ENCODE measurements around the gene IFITM2.

DNA sequence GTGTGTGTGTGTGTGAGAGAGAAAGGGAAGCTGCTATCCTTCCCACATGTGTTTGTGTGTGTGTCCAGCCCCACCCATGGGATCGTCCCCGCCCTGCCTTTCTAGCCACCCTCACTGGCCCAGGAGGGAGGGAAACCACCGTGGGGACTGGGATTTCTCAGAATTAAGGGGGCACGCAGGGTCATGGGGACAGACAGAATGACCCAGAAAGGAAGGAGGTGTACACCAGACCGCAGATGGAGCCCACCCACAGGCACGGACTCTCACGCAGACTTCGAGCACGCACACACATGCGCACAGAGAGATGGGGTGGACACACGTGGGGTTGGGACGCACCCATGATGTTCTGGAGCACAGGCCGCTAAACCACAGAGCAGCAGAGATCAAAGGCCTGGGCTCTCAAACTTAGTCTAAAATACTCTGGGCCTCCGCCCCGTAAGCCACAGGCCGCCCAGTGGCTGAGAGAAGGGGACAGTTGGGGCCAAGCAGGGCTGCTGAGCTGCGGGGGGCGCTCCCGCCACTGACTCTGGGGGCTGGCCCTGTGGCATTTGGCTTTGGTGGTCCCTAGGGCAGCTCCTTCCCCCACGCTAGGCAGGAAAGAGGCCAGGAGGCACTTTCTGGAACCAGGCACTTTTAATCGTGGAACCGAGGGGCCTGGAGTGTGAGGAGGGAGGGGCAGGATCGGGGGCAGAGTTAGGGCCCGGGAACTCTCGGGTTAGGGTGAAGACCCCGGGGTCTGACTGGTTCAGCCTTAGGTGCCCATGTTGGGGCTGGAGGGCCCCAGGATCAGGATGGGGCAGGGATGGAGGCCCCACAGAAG lies 9.8 kb upstream of the IFITM2 start:
- TF ChIP-seq, protein P1, sequence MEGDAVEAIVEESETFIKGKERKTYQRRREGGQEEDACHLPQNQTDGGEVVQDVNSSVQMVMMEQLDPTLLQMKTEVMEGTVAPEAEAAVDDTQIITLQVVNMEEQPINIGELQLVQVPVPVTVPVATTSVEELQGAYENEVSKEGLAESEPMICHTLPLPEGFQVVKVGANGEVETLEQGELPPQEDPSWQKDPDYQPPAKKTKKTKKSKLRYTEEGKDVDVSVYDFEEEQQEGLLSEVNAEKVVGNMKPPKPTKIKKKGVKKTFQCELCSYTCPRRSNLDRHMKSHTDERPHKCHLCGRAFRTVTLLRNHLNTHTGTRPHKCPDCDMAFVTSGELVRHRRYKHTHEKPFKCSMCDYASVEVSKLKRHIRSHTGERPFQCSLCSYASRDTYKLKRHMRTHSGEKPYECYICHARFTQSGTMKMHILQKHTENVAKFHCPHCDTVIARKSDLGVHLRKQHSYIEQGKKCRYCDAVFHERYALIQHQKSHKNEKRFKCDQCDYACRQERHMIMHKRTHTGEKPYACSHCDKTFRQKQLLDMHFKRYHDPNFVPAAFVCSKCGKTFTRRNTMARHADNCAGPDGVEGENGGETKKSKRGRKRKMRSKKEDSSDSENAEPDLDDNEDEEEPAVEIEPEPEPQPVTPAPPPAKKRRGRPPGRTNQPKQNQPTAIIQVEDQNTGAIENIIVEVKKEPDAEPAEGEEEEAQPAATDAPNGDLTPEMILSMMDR (IDR thresholded peaks at IDR 0.05), result no peak
- no peak for TF ChIP-seq POLR2A (IDR thresholded peaks at IDR 0.05)
